Activated B cell treated with CpG ODN at 0.5 μM for 24 hours (primary cell): ENCODE data around the gene TMEM135. TPM values are rescaled to one million over a fixed set of nuclear protein-coding genes. Genes with fewer than 3 reads are reported as not detected.

Source experiments
- ATAC-seq: fragments of 200-7000 bp; cut with Tn5 transposase; one replicate; pipeline ENCODE4 v1.10.0; 2021; ENCODE audit warnings: low read depth, mild to moderate bottlenecking, moderate library complexity
- CTCF ChIA-PET: fragments of 350-600 bp; sonication (Branson Sonifier 250); formaldehyde crosslinking; loops from one replicate; lab custom pipeline; 2021; ENCODE audit warnings: antibody characterized with exemption; lab: Charles Lee
- POLR2A ChIA-PET: fragments of 350-600 bp; sonication (Branson Sonifier 250); formaldehyde crosslinking; loops from one replicate; lab custom pipeline; 2021; ENCODE audit warnings: antibody characterized with exemption; lab: Charles Lee
- DNase-seq: peaks from one replicate; pipeline ENCODE4 v3.0.0; 2022
- H3K27ac Mint-ChIP-seq: one replicate; pipeline ENCODE4 v1.8.0; 2020; ENCODE audit warnings: mixed read lengths
- H3K27me3 Mint-ChIP-seq: one replicate; pipeline ENCODE4 v1.8.0; 2021; ENCODE audit warnings: mixed read lengths
- H3K36me3 Mint-ChIP-seq: one replicate; pipeline ENCODE4 v1.8.0; 2021; ENCODE audit warnings: low read depth, mixed read lengths
- H3K4me1 Mint-ChIP-seq: one replicate; pipeline ENCODE4 v1.8.0; 2021; ENCODE audit warnings: mixed read lengths
- H3K4me3 Mint-ChIP-seq: one replicate; pipeline ENCODE4 v1.8.0; 2020; ENCODE audit warnings: mild to moderate bottlenecking, mixed read lengths
- H3K9me3 Mint-ChIP-seq: one replicate; pipeline ENCODE4 v1.8.0; 2020; ENCODE audit warnings: mixed read lengths
- CTCF ChIP-seq: fragments of 200-600 bp; IDR thresholded peaks from one replicate; pipeline ENCODE4 v1.8.0; 2022; ENCODE audit warnings: antibody characterized with exemption, mild to moderate bottlenecking
- intact Hi-C: fragments of 100-400 bp; cut with micrococcal nuclease; formaldehyde crosslinking; loops from one replicate; pipeline ENCODE4 v1.15.1; 2024
- total RNA-seq: library from RNA; stranded (reverse); gene quantifications from 2 replicates; pipeline ENCODE4 v1.2.3, GENCODE V29; 2022

Gene TMEM135
- total RNA-seq, 1 donor from 2014 or later, result 10.1 TPM

GRCh38 chr11:87223816-87224215, 186.1 kb downstream of the TMEM135 start:
- H3K9me3 Mint-ChIP-seq, result no peaks in the 10 kb centered on the region
- no peaks in the 10 kb centered on the region for H3K4me1 Mint-ChIP-seq
- no peaks in the 10 kb centered on the region for H3K27me3 Mint-ChIP-seq
- intact Hi-C loops, result no loop called here
- ATAC-seq (no peak), DNase-seq (no peak)
- no peak for TF ChIP-seq CTCF
- H3K4me3 Mint-ChIP-seq, result no peak overlapping the region
- CTCF ChIA-PET, result no interaction called here
- H3K27ac Mint-ChIP-seq, result no peak overlapping the region
- POLR2A ChIA-PET, result no interaction called here
- no peaks in the 10 kb centered on the region for H3K36me3 Mint-ChIP-seq

- Mint-ChIP-seq H3K9me3 (no peaks in the 10 kb centered on the region), H3K4me1 (no peaks in the 10 kb centered on the region), H3K4me3 (no peak overlapping the region), H3K27me3 (no peaks in the 10 kb centered on the region), H3K27ac (no peak overlapping the region), H3K36me3 (peaks cover 1% of the 10 kb centered on the region)
- CTCF ChIA-PET, result no interaction called here
- POLR2A ChIA-PET, result no interaction called here
- no peak for DNase-seq
- intact Hi-C loops, result no loop called here
- no peak for TF ChIP-seq CTCF
- ATAC-seq, result no peak
Measured at GRCh38 chr11:87224486-87224885, 186.8 kb downstream of the TMEM135 start.

- H3K4me3 Mint-ChIP-seq, result no peak overlapping the region
- intact Hi-C loops, result no loop called here
- H3K27me3 Mint-ChIP-seq, result no peaks in the 10 kb centered on the region
- no peak overlapping the region for H3K27ac Mint-ChIP-seq
- ATAC-seq, result no peak
- H3K9me3 Mint-ChIP-seq, result peaks cover 18% of the 10 kb centered on the region
- CTCF ChIA-PET, result no interaction called here
- no peak for TF ChIP-seq CTCF
- no peak for DNase-seq
- H3K36me3 Mint-ChIP-seq, result peaks cover 15% of the 10 kb centered on the region
- POLR2A ChIA-PET, result no interaction called here
- H3K4me1 Mint-ChIP-seq, result no peaks in the 10 kb centered on the region
Measured at GRCh38 chr11:87228820-87229219, 191.1 kb downstream of the TMEM135 start.

- peaks cover 18% of the 10 kb centered on the region for H3K9me3 Mint-ChIP-seq
- TF ChIP-seq CTCF, result no peak
- ChIA-PET CTCF (no interaction called here), POLR2A (no interaction called here)
- no peak overlapping the region for H3K27ac Mint-ChIP-seq
- intact Hi-C loops, result no loop called here
- H3K36me3 Mint-ChIP-seq, result peaks cover 17% of the 10 kb centered on the region
- ATAC-seq, result no peak
- H3K4me3 Mint-ChIP-seq, result no peak overlapping the region
- no peaks in the 10 kb centered on the region for H3K27me3 Mint-ChIP-seq
- H3K4me1 Mint-ChIP-seq, result no peaks in the 10 kb centered on the region
- DNase-seq, result no peak
Measured at GRCh38 chr11:87230995-87231394, 193.3 kb downstream of the TMEM135 start.

GRCh38 chr11:87232320-87232719, 194.6 kb downstream of the TMEM135 start:
- no peak for TF ChIP-seq CTCF
- Mint-ChIP-seq H3K36me3 (peaks cover 19% of the 10 kb centered on the region), H3K27me3 (no peaks in the 10 kb centered on the region), H3K9me3 (peaks cover 18% of the 10 kb centered on the region), H3K4me1 (no peaks in the 10 kb centered on the region), H3K4me3 (no peak overlapping the region), H3K27ac (no peak overlapping the region)
- intact Hi-C loops, result no loop called here
- ChIA-PET CTCF (no interaction called here), POLR2A (no interaction called here)
- no peak for DNase-seq
- no peak for ATAC-seq
